ENCODE data around the gene NACC2.

The NACC2 gene

GRCh38 chr9:135989722-135990467 is 105.2 kb downstream of the NACC2 start:
- peak; percentile 70 for DNase-seq

- no peak for DNase-seq
Measured at GRCh38 chr9:135989157-135989556, 105.9 kb downstream of the NACC2 start.

GRCh38 chr9:135988493-135988892 is 106.6 kb downstream of the NACC2 start:
- no peak for DNase-seq

- DNase-seq, result no peak
Measured at GRCh38 chr9:135987838-135988404, 107.2 kb downstream of the NACC2 start.

GRCh38 chr9:135986605-135987004 is 108.5 kb downstream of the NACC2 start:
- no peak for DNase-seq

- DNase-seq, result no peak
Measured at GRCh38 chr9:135985889-135986288, 109.2 kb downstream of the NACC2 start.

GRCh38 chr9:135985459-135985774 is 109.7 kb downstream of the NACC2 start:
- no peak for DNase-seq

GRCh38 chr9:135984072-135984710 is 110.9 kb downstream of the NACC2 start:
- no peak for DNase-seq

- no peak for DNase-seq
Measured at GRCh38 chr9:135983208-135984071, 111.6 kb downstream of the NACC2 start.

- DNase-seq, result no peak
Measured at GRCh38 chr9:135982499-135983207, 112.4 kb downstream of the NACC2 start.

GRCh38 chr9:135980926-135981630 is 114.0 kb downstream of the NACC2 start:
- DNase-seq, result no peak

GRCh38 chr9:135979547-135980166 is 115.4 kb downstream of the NACC2 start:
- DNase-seq, result no peak

GRCh38 chr9:135978642-135979546 is 116.2 kb downstream of the NACC2 start:
- peak; percentile 78 for DNase-seq

- no peak for DNase-seq
Measured at GRCh38 chr9:135976944-135977343, 118.1 kb downstream of the NACC2 start.

- DNase-seq, result no peak
Measured at GRCh38 chr9:135976531-135976930, 118.6 kb downstream of the NACC2 start.

- DNase-seq, result no peak
Measured at GRCh38 chr9:135975834-135976233, 119.3 kb downstream of the NACC2 start.

GRCh38 chr9:135974220-135974573 is 120.9 kb downstream of the NACC2 start:
- DNase-seq, result no peak

- DNase-seq, result no peak
Measured at GRCh38 chr9:135973277-135974219, 121.5 kb downstream of the NACC2 start.

GRCh38 chr9:135971892-135972291 is 123.2 kb downstream of the NACC2 start:
- DNase-seq, result peak; percentile 79
